SK-N-MC (cell line): ENCODE measurements around the gene NTN4.

Source experiments
- EZH2 ChIP-seq: fragments of 200-600 bp; sonication (generic); IDR thresholded peaks from one replicate; pipeline ENCODE4 v1.6.1; 2017; ENCODE audit warnings: antibody characterized with exemption
- FOXP2 ChIP-seq: optimal IDR thresholded peaks from 2 replicates; pipeline ENCODE3; 2011; ENCODE audit warnings: mild to moderate bottlenecking, moderate library complexity; ENCODE audit not compliant: insufficient read depth; ENCODE audit errors: extremely low read length, control extremely low read depth
- POLR2AphosphoS5 ChIP-seq: IDR thresholded peaks from 2 replicates; pipeline ENCODE4 v1.6.1; 2012; ENCODE audit warnings: mild to moderate bottlenecking, low read depth, low read length, borderline replicate concordance

DNA sequence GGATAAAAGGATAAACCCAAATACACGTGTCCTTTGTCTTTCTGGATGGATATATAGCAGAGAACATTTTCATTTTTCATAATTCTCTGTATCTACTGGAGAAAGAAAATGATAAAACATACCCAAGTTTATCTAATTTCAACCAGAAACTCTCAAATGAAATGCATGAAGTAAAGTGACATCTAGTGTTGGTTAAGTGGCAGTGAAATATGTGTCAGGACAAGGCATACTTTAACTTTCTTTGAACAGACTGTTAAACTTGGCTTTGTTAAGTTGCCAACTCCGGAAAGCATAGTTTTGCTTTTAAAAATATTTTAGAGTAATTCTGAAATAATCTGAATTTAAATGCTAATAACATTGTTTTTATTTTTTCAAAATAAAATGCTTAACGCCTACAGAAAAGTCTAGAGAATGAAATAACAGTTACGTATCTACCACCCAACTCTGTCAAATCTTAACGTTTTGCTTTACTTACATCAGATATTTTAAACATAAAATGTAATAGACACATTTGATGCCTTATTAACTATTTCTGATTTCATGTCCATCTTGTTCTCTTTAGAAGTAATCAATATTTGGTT, 25.2 kb upstream of the NTN4 start:
- TF ChIP-seq POLR2AphosphoS5: no peak
- TF ChIP-seq EZH2: no peak
- no peak for TF ChIP-seq FOXP2
